ENCODE data around the gene UBL4A. TPM values are rescaled to one million over a fixed set of nuclear protein-coding genes. Genes with fewer than 3 reads are reported as not detected.

UBL4A gene
- total RNA-seq, 1 donor from 2014 or later, result 30.2 TPM

- intact Hi-C loops (cut with DNase I), result no loop called here
- H3K4me3 ChIP-seq, result no peak overlapping the region
- H3K36me3 ChIP-seq, result peaks cover 0 to 4% of the 10 kb centered on the region in 2 donors
- DNase-seq (ENCODE audit: extremely low spot score in 2 of 2), result no peak
- TF ChIP-seq POLR2A (IDR thresholded peaks at IDR 0.05) (no peak), CTCF (IDR thresholded peaks at IDR 0.05) (no peak), POLR2AphosphoS5 (IDR thresholded peaks at IDR 0.05; ENCODE audit: insufficient read depth in 1 of 2, low read depth in 1 of 2) (no peak)
- no peak overlapping the region for H3K27ac ChIP-seq
- H3K9me3 ChIP-seq, result no peaks in the 10 kb centered on the region
- no peaks in the 10 kb centered on the region for H3K27me3 ChIP-seq
- peaks cover 29% of the 10 kb centered on the region for H3K4me1 ChIP-seq
These were observed 2.1 kb upstream of the UBL4A start for GRCh38 chrX:154488336-154489075.

GRCh38 chrX:154487518-154488290 lies 1.3 kb upstream of the UBL4A start:
- no peaks in the 10 kb centered on the region for H3K9me3 ChIP-seq
- H3K4me1 ChIP-seq, result peaks cover 29% of the 10 kb centered on the region
- intact Hi-C loops (cut with DNase I), result no loop called here
- no peak for DNase-seq (ENCODE audit: extremely low spot score in 2 of 2)
- H3K4me3 ChIP-seq, result no peak overlapping the region
- TF ChIP-seq POLR2A (IDR thresholded peaks at IDR 0.05), result no peak
- no peak for TF ChIP-seq CTCF (IDR thresholded peaks at IDR 0.05)
- no peak for TF ChIP-seq POLR2AphosphoS5 (IDR thresholded peaks at IDR 0.05; ENCODE audit: insufficient read depth in 1 of 2, low read depth in 1 of 2)
- H3K36me3 ChIP-seq, result peaks cover 0 to 4% of the 10 kb centered on the region in 2 donors
- no peaks in the 10 kb centered on the region for H3K27me3 ChIP-seq
- H3K27ac ChIP-seq, result peak overlapping the region; percentile 81

GRCh38 chrX:154486052-154486395 lies 391 bp downstream of the UBL4A start:
- no peak for DNase-seq (ENCODE audit: extremely low spot score in 2 of 2)
- Histone ChIP-seq H3K36me3 (peaks cover 0 to 4% of the 10 kb centered on the region in 2 donors), H3K27me3 (no peaks in the 10 kb centered on the region), H3K4me1 (peaks cover 29% of the 10 kb centered on the region), H3K4me3 (peak overlapping the region; percentile 52 to 67), H3K27ac (peak overlapping the region; percentile 85), H3K9me3 (no peaks in the 10 kb centered on the region)
- intact Hi-C loops (cut with DNase I), result no loop called here
- TF ChIP-seq POLR2AphosphoS5 (IDR thresholded peaks at IDR 0.05; ENCODE audit: insufficient read depth in 1 of 2, low read depth in 1 of 2) (no peak), CTCF (IDR thresholded peaks at IDR 0.05) (no peak), POLR2A (IDR thresholded peaks at IDR 0.05) (no peak)

- Histone ChIP-seq H3K9me3 (no peaks in the 10 kb centered on the region), H3K4me1 (peaks cover 29% of the 10 kb centered on the region), H3K4me3 (peak overlapping the region; percentile 52 to 67), H3K36me3 (peaks cover 0 to 4% of the 10 kb centered on the region in 2 donors), H3K27me3 (no peaks in the 10 kb centered on the region), H3K27ac (peak overlapping the region; percentile 85)
- no peak for TF ChIP-seq CTCF (IDR thresholded peaks at IDR 0.05)
- TF ChIP-seq POLR2AphosphoS5 (IDR thresholded peaks at IDR 0.05; ENCODE audit: insufficient read depth in 1 of 2, low read depth in 1 of 2), result peak in 1 of 2 donors; percentile 10
- intact Hi-C loops (cut with DNase I), result no loop called here
- no peak for DNase-seq (ENCODE audit: extremely low spot score in 2 of 2)
These were observed 1.0 kb downstream of the UBL4A start for GRCh38 chrX:154485150-154486051.
